ENCODE results near the gene ENAH. TPM values are rescaled to one million over a fixed set of nuclear protein-coding genes. Genes with fewer than 3 reads are reported as not detected.

Gene ENAH
- total and polyA plus RNA-seq, 2 donors (not counting 1 experiment from before 2014, with no cell fraction given), result 1.3 to 1.6 TPM

DNA sequence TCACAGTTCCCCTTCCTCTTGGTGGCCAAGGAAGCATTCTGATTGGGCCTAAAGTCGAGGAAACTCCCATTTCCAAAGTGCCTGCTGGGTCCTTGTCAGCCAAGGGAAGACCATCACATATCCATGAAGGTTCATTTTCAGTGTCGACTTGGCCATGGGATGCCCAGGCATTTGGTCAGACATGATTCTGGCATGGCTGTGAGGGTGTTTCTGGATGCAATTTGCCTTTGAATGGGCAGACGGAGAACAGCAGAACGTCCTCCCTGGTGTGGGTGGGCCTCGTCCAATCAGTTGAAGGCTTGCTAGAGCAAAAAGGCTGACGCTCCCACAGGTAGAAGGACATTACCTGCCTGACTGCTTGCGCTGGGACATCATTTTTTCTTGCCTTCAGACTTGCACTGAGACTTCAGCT is 176.8 kb downstream of the ENAH start:
- Histone ChIP-seq H3K4me3 (ENCODE audit: control extremely low read depth in 1 of 5, extremely low read depth in 1 of 5, insufficient read depth in 1 of 5, low read depth in 2 of 5, low read length in 4 of 5) (no peak overlapping the region), H4K20me1 (ENCODE audit: control insufficient read depth, insufficient read depth, low read length, poor library complexity, severe bottlenecking) (no peaks in the 10 kb centered on the region), H3K36me3 (replicated peaks in 1 of 2; ENCODE audit: control extremely low read depth in 1 of 2, control insufficient read depth in 1 of 2, extremely low read depth in 1 of 2, insufficient read depth in 2 of 2, low read length in 1 of 2) (no peaks in the 10 kb centered on the region), H3K9me3 (ENCODE audit: control extremely low read depth in 1 of 3, control insufficient read depth in 2 of 3, insufficient read depth in 1 of 3, low read length in 2 of 3) (peaks cover 0 to 5% (median 0%) of the 10 kb centered on the region in 3 donors), H3K9ac (ENCODE audit: low read length) (no peak overlapping the region), H3K4me1 (ENCODE audit: control insufficient read depth in 2 of 2, insufficient read depth in 2 of 2, low read length in 2 of 2) (peaks cover 41 to 53% of the 10 kb centered on the region in 2 donors), H3K27me3 (replicated peaks in 1 of 4; ENCODE audit: control extremely low read depth in 1 of 4, control insufficient read depth in 3 of 4, insufficient read depth in 4 of 4, low read length in 3 of 4) (no peaks in the 10 kb centered on the region), H3K27ac (ENCODE audit: low read length in 2 of 2) (no peak overlapping the region), H3K4me2 (replicated peaks; ENCODE audit: low read depth, low read length, poor library complexity, severe bottlenecking) (no peak overlapping the region), H2AFZ (ENCODE audit: insufficient read depth, low read depth, low read length, poor library complexity, severe bottlenecking) (no peak overlapping the region), H3K79me2 (ENCODE audit: control insufficient read depth, insufficient read depth, low read length) (no peaks in the 10 kb centered on the region)
- H3K4me1 Mint-ChIP-seq, result peaks cover 47% of the 10 kb centered on the region
- WGBS (ENCODE audit: insufficient coverage), result 93% methylated on average over 7 of the region's 7 CpGs
- TF ChIP-seq, protein P1, sequence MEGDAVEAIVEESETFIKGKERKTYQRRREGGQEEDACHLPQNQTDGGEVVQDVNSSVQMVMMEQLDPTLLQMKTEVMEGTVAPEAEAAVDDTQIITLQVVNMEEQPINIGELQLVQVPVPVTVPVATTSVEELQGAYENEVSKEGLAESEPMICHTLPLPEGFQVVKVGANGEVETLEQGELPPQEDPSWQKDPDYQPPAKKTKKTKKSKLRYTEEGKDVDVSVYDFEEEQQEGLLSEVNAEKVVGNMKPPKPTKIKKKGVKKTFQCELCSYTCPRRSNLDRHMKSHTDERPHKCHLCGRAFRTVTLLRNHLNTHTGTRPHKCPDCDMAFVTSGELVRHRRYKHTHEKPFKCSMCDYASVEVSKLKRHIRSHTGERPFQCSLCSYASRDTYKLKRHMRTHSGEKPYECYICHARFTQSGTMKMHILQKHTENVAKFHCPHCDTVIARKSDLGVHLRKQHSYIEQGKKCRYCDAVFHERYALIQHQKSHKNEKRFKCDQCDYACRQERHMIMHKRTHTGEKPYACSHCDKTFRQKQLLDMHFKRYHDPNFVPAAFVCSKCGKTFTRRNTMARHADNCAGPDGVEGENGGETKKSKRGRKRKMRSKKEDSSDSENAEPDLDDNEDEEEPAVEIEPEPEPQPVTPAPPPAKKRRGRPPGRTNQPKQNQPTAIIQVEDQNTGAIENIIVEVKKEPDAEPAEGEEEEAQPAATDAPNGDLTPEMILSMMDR (IDR thresholded peaks at IDR 0.05), result no peak
- no peak for TF ChIP-seq EZH2 (IDR thresholded peaks at IDR 0.05; ENCODE audit: borderline replicate concordance, insufficient read depth, low read depth, low read length, poor library complexity, severe bottlenecking)
- ATAC-seq (ENCODE audit: low read depth) (no peak), DNase-seq (no peak)
- no peak overlapping the region for H3K4me3 Mint-ChIP-seq
- no peaks in the 10 kb centered on the region for H3K9me3 Mint-ChIP-seq (ENCODE audit: insufficient read depth)
- intact Hi-C loops (cut with micrococcal nuclease), result loop anchor here (5.0 kb wide), 2 partner anchors 181 to 371 kb away; no protein-coding TSS in a partner anchor
- CTCF ChIA-PET, result interaction anchor here (0.7 to 7.1 kb wide), 15 partner anchors 8 to 633 kb away, joined by 3 to 86 read pairs (median 6); partner anchors contain the start of gene ENAH
- POLR2A ChIA-PET, result interaction anchor here (1.0 kb wide), 1 partner anchor 303 kb away, joined by 13 read pairs; no protein-coding TSS in a partner anchor
- no peaks in the 10 kb centered on the region for H3K27me3 Mint-ChIP-seq
- no peak overlapping the region for H3K27ac Mint-ChIP-seq

Data from B cell (primary cell).